ENCODE results near the gene ABHD2.

DNA sequence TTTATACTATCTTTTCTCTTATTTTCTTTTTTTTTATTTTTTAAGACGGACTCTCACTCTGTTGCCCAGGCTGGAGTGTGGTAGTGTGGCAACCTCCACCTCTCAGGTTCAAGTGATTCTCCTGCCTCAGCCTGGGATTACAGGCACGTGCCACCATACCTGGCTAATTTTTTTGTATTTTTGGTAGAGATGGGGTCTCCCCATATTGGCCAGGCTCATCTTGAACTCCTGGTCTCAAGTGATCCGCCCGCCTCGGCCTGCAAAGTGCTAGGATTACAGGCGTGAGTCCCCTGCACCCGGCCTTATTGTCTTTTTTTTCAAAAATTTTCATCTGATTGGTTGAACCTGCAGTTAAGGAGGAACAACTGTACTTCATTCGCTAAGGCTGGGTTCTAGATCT, 21.8 kb downstream of the ABHD2 start:
- TF ChIP-seq, protein P1, sequence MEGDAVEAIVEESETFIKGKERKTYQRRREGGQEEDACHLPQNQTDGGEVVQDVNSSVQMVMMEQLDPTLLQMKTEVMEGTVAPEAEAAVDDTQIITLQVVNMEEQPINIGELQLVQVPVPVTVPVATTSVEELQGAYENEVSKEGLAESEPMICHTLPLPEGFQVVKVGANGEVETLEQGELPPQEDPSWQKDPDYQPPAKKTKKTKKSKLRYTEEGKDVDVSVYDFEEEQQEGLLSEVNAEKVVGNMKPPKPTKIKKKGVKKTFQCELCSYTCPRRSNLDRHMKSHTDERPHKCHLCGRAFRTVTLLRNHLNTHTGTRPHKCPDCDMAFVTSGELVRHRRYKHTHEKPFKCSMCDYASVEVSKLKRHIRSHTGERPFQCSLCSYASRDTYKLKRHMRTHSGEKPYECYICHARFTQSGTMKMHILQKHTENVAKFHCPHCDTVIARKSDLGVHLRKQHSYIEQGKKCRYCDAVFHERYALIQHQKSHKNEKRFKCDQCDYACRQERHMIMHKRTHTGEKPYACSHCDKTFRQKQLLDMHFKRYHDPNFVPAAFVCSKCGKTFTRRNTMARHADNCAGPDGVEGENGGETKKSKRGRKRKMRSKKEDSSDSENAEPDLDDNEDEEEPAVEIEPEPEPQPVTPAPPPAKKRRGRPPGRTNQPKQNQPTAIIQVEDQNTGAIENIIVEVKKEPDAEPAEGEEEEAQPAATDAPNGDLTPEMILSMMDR (IDR thresholded peaks at IDR 0.05), result no peak
- TF ChIP-seq POLR2A (IDR thresholded peaks at IDR 0.05), result no peak
- TF ChIP-seq POLR2AphosphoS5 (IDR thresholded peaks at IDR 0.05), result no peak

All from upper lobe of left lung (tissue), 4 donors.